ENCODE measurements around the gene C20orf141. TPM values are rescaled to one million over a fixed set of nuclear protein-coding genes. Genes with fewer than 3 reads are reported as not detected.
A peak's percentile ranks its signal among the peaks of the same experiment; 100 is the strongest.

The C20orf141 gene
- total and polyA plus RNA-seq, 2 of the 4 experiments (the other 2 are of a cell fraction), result 0.36 to 0.91 TPM

GRCh38 chr20:2820896-2821869, 6.4 kb downstream of the C20orf141 start (continued):
- TF ChIP-seq CTCF (conservative IDR thresholded peaks at IDR 0.05; ENCODE audit: low read depth, low read length) (no peak), BHLHE40 (IDR thresholded peaks at IDR 0.05; ENCODE audit: low read depth, low read length) (no peak)

- H4K8ac ChIP-seq (ENCODE audit: low read depth in 2 of 2, low read length in 2 of 2), result no peak overlapping the region
- POLR2A ChIA-PET (ENCODE audit: unreplicated experiment), result no interaction called here
- TF ChIP-seq SMC3 (IDR thresholded peaks at IDR 0.05; ENCODE audit: low read depth, low read length) (no peak), FOS (IDR thresholded peaks at IDR 0.05; ENCODE audit: low read depth, low read length) (no peak), CEBPB (IDR thresholded peaks at IDR 0.05; ENCODE audit: low read depth, low read length) (no peak), NFE2L2 (IDR thresholded peaks at IDR 0.05; ENCODE audit: low read depth, low read length) (no peak), ELK1 (IDR thresholded peaks at IDR 0.05; ENCODE audit: borderline replicate concordance, low read depth, low read length) (no peak), RCOR1 (IDR thresholded peaks at IDR 0.05; ENCODE audit: insufficient replicate concordance, low read length) (no peak), CHD1 (IDR thresholded peaks at IDR 0.05; ENCODE audit: low read depth, low read length) (no peak), POLR2A (IDR thresholded peaks at IDR 0.05; ENCODE audit: low read depth, low read length) (no peak), USF2 (IDR thresholded peaks at IDR 0.05; ENCODE audit: low read depth, low read length) (no peak), MXI1 (IDR thresholded peaks at IDR 0.05; ENCODE audit: borderline replicate concordance, low read depth, low read length) (no peak)
Observed at GRCh38 chr20:2822073-2822472, 7.3 kb downstream of the C20orf141 start.

More at GRCh38 chr20:2822073-2822472, 7.3 kb downstream of the C20orf141 start:
- no peak overlapping the region for H2AK5ac ChIP-seq (ENCODE audit: low read depth, low read length)
- intact Hi-C loops (cut with micrococcal nuclease) (no loop called here), dilution Hi-C loops (cut with HindIII; ENCODE audit: low sequenced_read_pairs, unreplicated experiment) (no loop called here), in situ Hi-C loops (cut with MboI; ENCODE audit: low sequenced_read_pairs) (loop anchor here (25.0 kb wide), 1 partner anchor 710 kb away; the partner anchor contains the start of gene STK35)
- ATAC-seq (ENCODE audit: low read depth), result peak; percentile 6
- H3K4me1 ChIP-seq (ENCODE audit: control insufficient read depth, insufficient read depth, low read length), result peaks cover 22% of the 10 kb centered on the region
- peak; percentile 30 for DNase-seq
- H3K9me3 ChIP-seq (ENCODE audit: control insufficient read depth, insufficient read depth, low read length), result no peaks in the 10 kb centered on the region
- H3K4me3 ChIP-seq (ENCODE audit: insufficient read depth, low read depth, low read length), result no peak overlapping the region
- no peaks in the 10 kb centered on the region for H4K20me1 ChIP-seq (ENCODE audit: insufficient read depth, low read length)
- H3K56ac ChIP-seq (ENCODE audit: extremely low read depth, insufficient read depth, low read length), result no peak overlapping the region
- no peak overlapping the region for H2AFZ ChIP-seq (replicated peaks; ENCODE audit: low read length, poor library complexity)
- CTCF ChIA-PET, result no interaction called here
- H2BK15ac ChIP-seq (ENCODE audit: low read depth, low read length), result no peak overlapping the region
- peaks cover 12% of the 10 kb centered on the region for H3K9me1 ChIP-seq (ENCODE audit: insufficient read depth, low read length)
- WGBS, 2 experiments (ENCODE audit: extremely low coverage in 2 of 2, insufficient read length in 1 of 2), result no CpG with 5 or more reads among the region's 5 CpGs
- 0 out of 2 replicates have a peak overlapping the region, but pooled peaks have one; percentile 42 for H3K4ac ChIP-seq (ENCODE audit: low read depth, low read length)
- H3K9ac ChIP-seq (ENCODE audit: low read depth, low read length), result no peak overlapping the region
- H2BK20ac ChIP-seq (ENCODE audit: low read depth, low read length), result no peak overlapping the region
- H3K27me3 ChIP-seq (ENCODE audit: control insufficient read depth, insufficient read depth, low read length), result no peaks in the 10 kb centered on the region; the same call in 1 of the 2 replicates
- H3K36me3 ChIP-seq (ENCODE audit: control insufficient read depth, insufficient read depth, low read length), result no peaks in the 10 kb centered on the region
- no peak overlapping the region for H3K4me2 ChIP-seq (ENCODE audit: low read depth, low read length)
- H4K91ac ChIP-seq (ENCODE audit: insufficient read depth, low read depth, low read length), result no peak overlapping the region
- no peaks in the 10 kb centered on the region for H3K79me1 ChIP-seq (ENCODE audit: low read depth in 1 of 2, low read length in 2 of 2)
- no peak overlapping the region for H2BK120ac ChIP-seq (ENCODE audit: low read depth, low read length)
- H2AK9ac ChIP-seq (replicated peaks; ENCODE audit: low read depth, low read length, poor library complexity), result no peak overlapping the region
- H4K5ac ChIP-seq (ENCODE audit: low read depth, low read length), result no peak overlapping the region
- H3K23ac ChIP-seq (ENCODE audit: low read depth, low read length), result no peak overlapping the region
- no peak overlapping the region for H2BK5ac ChIP-seq (ENCODE audit: low read depth, low read length, poor library complexity, severe bottlenecking)
- no peak overlapping the region for H3K18ac ChIP-seq (ENCODE audit: low read depth, low read length)
- H3K27ac ChIP-seq (ENCODE audit: insufficient read depth, low read length), result no peak overlapping the region
- BruUV-seq (replicated peaks), result no TSS peak
- no peak overlapping the region for H3K14ac ChIP-seq (replicated peaks; ENCODE audit: low read depth, low read length)
